Smooth muscle cell (in vitro differentiated cells): ENCODE data around the gene CHD6. TPM values are rescaled to one million over a fixed set of nuclear protein-coding genes. Genes with fewer than 3 reads are reported as not detected.

Experiments used
- DNase-seq: peaks from one replicate; lab custom pipeline; 2025; ENCODE audit not compliant: unreplicated experiment; lab: John Stamatoyannopoulos, UW
- H2AFZ ChIP-seq: fragments of 200-600 bp; sonication (generic); 2 replicates; pipeline ENCODE4 v1.6.0; 2016; ENCODE audit warnings: antibody characterized with exemption, low read depth, mild to moderate bottlenecking
- H3F3A ChIP-seq: fragments of 200-600 bp; sonication (generic); 2 replicates; pipeline ENCODE4 v1.6.0; 2017; ENCODE audit warnings: antibody characterized with exemption, low read depth
- H3K27ac ChIP-seq: fragments of 200-600 bp; sonication (generic); 2 replicates; pipeline ENCODE4 v1.5.1; 2016; ENCODE audit warnings: low read depth, mild to moderate bottlenecking
- H3K27me3 ChIP-seq: fragments of 200-600 bp; sonication (generic); 2 replicates; pipeline ENCODE4 v1.6.1; 2016; ENCODE audit warnings: low read depth, mild to moderate bottlenecking
- H3K36me3 ChIP-seq: fragments of 200-600 bp; sonication (generic); 2 replicates; pipeline ENCODE4 v1.5.1; 2016; ENCODE audit warnings: low read depth
- H3K4me1 ChIP-seq: fragments of 200-600 bp; sonication (generic); 2 replicates; pipeline ENCODE4 v1.5.1; 2016; ENCODE audit warnings: low read depth
- H3K4me2 ChIP-seq: fragments of 200-600 bp; sonication (generic); 2 replicates; pipeline ENCODE4 v1.6.0; 2016; ENCODE audit warnings: mild to moderate bottlenecking
- H3K4me3 ChIP-seq: fragments of 200-600 bp; sonication (generic); 2 replicates; pipeline ENCODE4 v1.5.1; 2016; ENCODE audit warnings: mild to moderate bottlenecking
- H3K79me2 ChIP-seq: fragments of 200-600 bp; sonication (generic); 2 replicates; pipeline ENCODE4 v1.6.0; 2016; ENCODE audit warnings: low read depth, mild to moderate bottlenecking
- H3K9ac ChIP-seq: fragments of 200-600 bp; sonication (generic); 2 replicates; pipeline ENCODE4 v1.6.0; 2016; ENCODE audit warnings: low read depth
- H3K9me3 ChIP-seq: fragments of 200-600 bp; sonication (generic); replicated peaks from 2 replicates; pipeline ENCODE4 v1.5.1; 2016; ENCODE audit warnings: low read depth
- H4K20me1 ChIP-seq: fragments of 200-600 bp; sonication (generic); 2 replicates; pipeline ENCODE4 v1.6.0; 2016; ENCODE audit warnings: low read depth
- WGBS: methylation state at CpG from one replicate; pipeline ENCODE4 v1.1.7; 2016; ENCODE audit warnings: low lambda C conversion rate; 5-methylcytosine and 5-hydroxymethylcytosine counted together
- polyA plus RNA-seq: library from polyadenylated mRNA; unstranded; fragments of >200 nt; fragmentation: Nextera tagmentation; extraction: Ambion mirVana; gene quantifications from 2 replicates; pipeline ENCODE4 v1.2.1, GENCODE V29; 2016
- total RNA-seq: library from RNA; depleted of rRNA; stranded (reverse); fragments of >200 nt; gene quantifications from 2 replicates; pipeline ENCODE4 v1.2.3, GENCODE V29; 2014
- TF ChIP-seq, protein P1 (sequence below): fragments of 200-600 bp; sonication (generic); IDR thresholded peaks from 2 replicates; pipeline ENCODE4 v1.5.1; 2017; ENCODE audit warnings: borderline replicate concordance, mild to moderate bottlenecking, antibody characterized with exemption; ENCODE audit not compliant: insufficient read depth, poor library complexity, severe bottlenecking

Gene CHD6
- total and polyA plus RNA-seq, 2 experiments from 2014 or later: 41.7 to 47.8 TPM

DNA sequence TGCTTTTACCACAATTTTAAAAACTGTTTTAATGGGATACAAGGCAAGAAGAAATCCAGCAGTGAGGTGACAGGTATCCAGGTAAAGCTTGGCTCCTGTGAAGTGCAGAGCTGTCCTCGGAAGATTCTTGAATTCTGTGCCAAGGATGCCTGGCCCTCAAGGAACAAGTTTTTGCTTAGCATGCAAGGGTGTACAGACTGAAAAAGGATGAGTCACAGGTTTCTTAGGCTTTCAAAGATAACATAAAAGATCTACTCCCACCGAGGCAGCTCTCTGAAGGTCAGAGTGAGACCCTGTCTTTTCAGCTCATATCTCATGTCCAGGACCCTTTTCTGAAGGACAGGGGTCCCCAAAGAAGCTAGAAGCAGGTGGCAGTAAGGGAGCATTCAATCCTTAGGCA is 83.3 kb downstream of the CHD6 start:
- Histone ChIP-seq H3K27ac (peak overlapping the region; percentile 2), H3K36me3 (peaks cover 7% of the 10 kb centered on the region), H3K27me3 (no peaks in the 10 kb centered on the region), H3F3A (no peaks in the 10 kb centered on the region), H3K4me2 (peak overlapping the region; percentile 6), H3K79me2 (peaks cover 52% of the 10 kb centered on the region), H4K20me1 (peaks cover 95% of the 10 kb centered on the region), H3K4me1 (peaks cover 2% of the 10 kb centered on the region), H2AFZ (no peak overlapping the region), H3K9me3 (no peaks in the 10 kb centered on the region), H3K4me3 (no peak overlapping the region), H3K9ac (no peak overlapping the region)
- DNase-seq: no peak
- 33% methylated on average over 2 of the region's 2 CpGs for WGBS
- TF ChIP-seq, protein P1, sequence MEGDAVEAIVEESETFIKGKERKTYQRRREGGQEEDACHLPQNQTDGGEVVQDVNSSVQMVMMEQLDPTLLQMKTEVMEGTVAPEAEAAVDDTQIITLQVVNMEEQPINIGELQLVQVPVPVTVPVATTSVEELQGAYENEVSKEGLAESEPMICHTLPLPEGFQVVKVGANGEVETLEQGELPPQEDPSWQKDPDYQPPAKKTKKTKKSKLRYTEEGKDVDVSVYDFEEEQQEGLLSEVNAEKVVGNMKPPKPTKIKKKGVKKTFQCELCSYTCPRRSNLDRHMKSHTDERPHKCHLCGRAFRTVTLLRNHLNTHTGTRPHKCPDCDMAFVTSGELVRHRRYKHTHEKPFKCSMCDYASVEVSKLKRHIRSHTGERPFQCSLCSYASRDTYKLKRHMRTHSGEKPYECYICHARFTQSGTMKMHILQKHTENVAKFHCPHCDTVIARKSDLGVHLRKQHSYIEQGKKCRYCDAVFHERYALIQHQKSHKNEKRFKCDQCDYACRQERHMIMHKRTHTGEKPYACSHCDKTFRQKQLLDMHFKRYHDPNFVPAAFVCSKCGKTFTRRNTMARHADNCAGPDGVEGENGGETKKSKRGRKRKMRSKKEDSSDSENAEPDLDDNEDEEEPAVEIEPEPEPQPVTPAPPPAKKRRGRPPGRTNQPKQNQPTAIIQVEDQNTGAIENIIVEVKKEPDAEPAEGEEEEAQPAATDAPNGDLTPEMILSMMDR: no peak

DNA sequence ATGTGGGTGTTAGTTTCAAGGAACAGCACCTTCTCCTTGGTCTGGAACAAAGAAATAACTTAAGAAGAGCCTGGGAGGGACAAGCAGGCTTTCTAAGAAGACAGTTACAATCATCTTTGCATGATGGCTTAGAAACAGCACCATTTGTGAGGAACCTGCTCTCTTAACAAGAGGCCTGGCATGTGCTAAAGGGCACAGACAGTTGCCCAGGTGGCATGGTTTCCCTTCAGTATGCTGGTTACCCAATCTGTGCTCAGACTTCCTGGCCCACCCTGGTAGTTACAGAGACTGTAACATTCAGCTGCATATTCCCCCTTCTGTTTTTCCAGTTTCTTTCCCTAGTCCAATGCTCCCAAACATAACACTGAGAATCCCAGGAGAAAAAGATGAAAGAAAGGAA is 84.0 kb downstream of the CHD6 start:
- peaks cover 7% of the 10 kb centered on the region for H3K36me3 ChIP-seq

DNA sequence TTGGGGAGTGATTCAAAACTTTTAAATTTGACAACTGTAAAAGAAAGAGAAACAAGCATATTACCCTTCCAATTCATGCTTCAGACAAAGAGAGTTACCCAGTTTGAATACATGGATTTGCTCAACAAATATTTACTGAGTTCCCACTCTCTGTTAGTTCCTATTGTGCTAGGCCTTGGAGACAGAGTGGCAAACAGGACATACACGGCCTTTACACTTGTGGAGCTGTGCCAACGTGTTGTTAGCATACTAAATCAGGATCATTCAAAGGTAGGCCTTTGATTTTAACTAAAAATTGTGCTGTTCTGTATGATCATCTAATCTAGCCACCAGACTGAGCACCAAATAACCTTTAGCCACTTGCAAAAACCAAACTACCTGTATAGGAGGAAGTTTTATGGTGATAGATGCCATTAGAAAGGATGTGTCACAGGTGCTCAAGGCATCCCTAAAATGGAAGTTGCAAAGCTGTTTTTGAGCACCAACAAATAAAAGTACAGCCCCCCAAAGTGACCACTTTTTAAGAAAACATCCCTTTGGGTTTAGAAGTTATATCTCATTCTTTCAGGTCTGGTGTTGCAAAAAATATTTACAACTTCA is 84.5 kb downstream of the CHD6 start:
- peaks cover 96% of the 10 kb centered on the region for H4K20me1 ChIP-seq
- no peak overlapping the region for H3K4me3 ChIP-seq
- H3K27me3 ChIP-seq: no peaks in the 10 kb centered on the region
- no peak overlapping the region for H3K9ac ChIP-seq
- H3K79me2 ChIP-seq: peaks cover 57% of the 10 kb centered on the region
- 100% methylated on average over 2 of the region's 2 CpGs for WGBS
- H3K9me3 ChIP-seq: no peaks in the 10 kb centered on the region
- no peaks in the 10 kb centered on the region for H3F3A ChIP-seq
- H3K27ac ChIP-seq: no peak overlapping the region
- no peak for DNase-seq
- H2AFZ ChIP-seq: no peak overlapping the region
- TF ChIP-seq, protein P1: no peak
- peaks cover 2% of the 10 kb centered on the region for H3K4me1 ChIP-seq
- H3K4me2 ChIP-seq: no peak overlapping the region
- peaks cover 7% of the 10 kb centered on the region for H3K36me3 ChIP-seq

More for the DNA sequence above, 84.0 kb downstream of the CHD6 start:
- peaks cover 95% of the 10 kb centered on the region for H4K20me1 ChIP-seq
- no peak for DNase-seq
- H3F3A ChIP-seq: no peaks in the 10 kb centered on the region
- peak overlapping the region; percentile 2 for H3K27ac ChIP-seq
- TF ChIP-seq, protein P1: no peak
- H3K9ac ChIP-seq: no peak overlapping the region
- H3K27me3 ChIP-seq: no peaks in the 10 kb centered on the region
- no peak overlapping the region for H3K4me3 ChIP-seq
- H3K4me1 ChIP-seq: peaks cover 2% of the 10 kb centered on the region
- H3K9me3 ChIP-seq: no peaks in the 10 kb centered on the region
- H3K79me2 ChIP-seq: peaks cover 52% of the 10 kb centered on the region
- H2AFZ ChIP-seq: no peak overlapping the region
- H3K4me2 ChIP-seq: no peak overlapping the region

DNA sequence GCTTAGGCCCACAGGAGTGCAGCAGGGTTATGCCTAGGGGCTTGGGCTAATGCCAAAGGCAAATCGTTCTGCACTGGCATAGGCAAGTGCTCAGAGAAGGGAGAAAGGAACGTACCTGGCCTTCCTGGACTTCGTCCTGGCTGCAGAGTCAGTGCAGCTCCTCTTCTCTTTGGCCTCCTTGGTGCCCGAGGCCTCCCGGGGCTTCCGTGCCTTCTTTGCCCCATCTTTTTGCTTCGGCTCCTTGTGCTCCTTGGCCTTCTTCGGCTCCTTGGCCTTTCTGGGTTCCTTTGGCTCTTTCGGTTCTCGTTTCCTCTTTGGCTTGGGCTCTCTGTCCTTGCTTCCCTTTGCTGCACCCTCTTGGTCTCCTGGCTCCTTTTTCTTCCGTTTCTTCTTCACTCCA is 85.2 kb downstream of the CHD6 start:
- Histone ChIP-seq H3K36me3 (peaks cover 4% of the 10 kb centered on the region), H3K9me3 (no peaks in the 10 kb centered on the region)
- WGBS: 96% methylated on average over 11 of the region's 11 CpGs

More for the DNA sequence above, 85.2 kb downstream of the CHD6 start:
- H3K79me2 ChIP-seq: peaks cover 58% of the 10 kb centered on the region
- no peak for DNase-seq
- H3K9ac ChIP-seq: no peak overlapping the region
- no peak overlapping the region for H3K4me3 ChIP-seq
- no peak overlapping the region for H3K4me2 ChIP-seq
- H3K4me1 ChIP-seq: peaks cover 2% of the 10 kb centered on the region
- no peak overlapping the region for H3K27ac ChIP-seq
- TF ChIP-seq, protein P1: no peak
- peaks cover 96% of the 10 kb centered on the region for H4K20me1 ChIP-seq
- H3F3A ChIP-seq: no peaks in the 10 kb centered on the region
- no peak overlapping the region for H2AFZ ChIP-seq
- no peaks in the 10 kb centered on the region for H3K27me3 ChIP-seq
